Effector memory CD8-positive, alpha-beta T cell (primary cell): Measurements from ENCODE around the gene INAVA.
"Not testable (repeated sequence)": the region's sequence is repeated elsewhere in the genome, so short reads cannot be mapped to it uniquely, and the experiment has no call there.

Experiments
- ATAC-seq: fragments of 150-1000 bp; cut with Tn5 transposase; replicated peaks from 2 replicates; pipeline ENCODE4 v1.10.0; 2021; ENCODE audit warnings: mild to moderate bottlenecking, moderate library complexity
- DNase-seq, 3 experiments: peaks; one replicate each; pipeline ENCODE4 v3.0.0; 2021
- H3K27ac Mint-ChIP-seq, 2 donors: one replicate each; pipeline ENCODE4 v1.8.0; 2022; ENCODE audit warnings: mild to moderate bottlenecking in 2 of 2, mixed read lengths in 2 of 2, moderate library complexity in 2 of 2
- H3K27me3 Mint-ChIP-seq, 2 donors: one replicate each; pipeline ENCODE4 v1.8.0; 2022; ENCODE audit warnings: mixed read lengths in 2 of 2
- H3K36me3 Mint-ChIP-seq: one replicate; pipeline ENCODE4 v1.8.0; 2022; ENCODE audit warnings: mild to moderate bottlenecking, moderate library complexity, mixed read lengths; ENCODE audit not compliant: insufficient read depth
- H3K4me1 Mint-ChIP-seq, 2 donors: one replicate each; pipeline ENCODE4 v1.8.0; 2022; ENCODE audit warnings: low read depth in 2 of 2, mixed read lengths in 2 of 2
- H3K4me3 Mint-ChIP-seq, 2 donors: one replicate each; pipeline ENCODE4 v1.8.0; 2022; ENCODE audit warnings: mild to moderate bottlenecking in 2 of 2, mixed read lengths in 2 of 2, moderate library complexity in 2 of 2
- H3K9me3 Mint-ChIP-seq, 2 donors: one replicate each; pipeline ENCODE4 v1.8.0; 2022; ENCODE audit warnings: mixed read lengths in 2 of 2

The INAVA gene

GRCh38 chr1:200921571-200922110 is 26.9 kb downstream of the INAVA start:
- H3K27ac Mint-ChIP-seq: no peak overlapping the region
- no peak overlapping the region for H3K4me3 Mint-ChIP-seq
- peaks cover 0 to 19% of the 10 kb centered on the region in 2 donors for H3K27me3 Mint-ChIP-seq
- DNase-seq: no peak
- peaks cover 4% of the 10 kb centered on the region for H3K36me3 Mint-ChIP-seq
- ATAC-seq: no peak
- H3K4me1 Mint-ChIP-seq: peaks cover 0 to 4% of the 10 kb centered on the region in 2 donors
- no peaks in the 10 kb centered on the region for H3K9me3 Mint-ChIP-seq

- H3K27ac Mint-ChIP-seq: no peak overlapping the region
Observed at GRCh38 chr1:200922406-200922805, 27.7 kb downstream of the INAVA start.

GRCh38 chr1:200923601-200924000 is 28.9 kb downstream of the INAVA start:
- Mint-ChIP-seq H3K27ac (no peak overlapping the region), H3K4me3 (no peak overlapping the region), H3K27me3 (peaks cover 0 to 19% of the 10 kb centered on the region in 2 donors), H3K36me3 (peaks cover 4% of the 10 kb centered on the region), H3K9me3 (no peaks in the 10 kb centered on the region), H3K4me1 (peaks cover 0 to 4% of the 10 kb centered on the region in 2 donors)
- ATAC-seq: no peak
- DNase-seq: no peak

More at GRCh38 chr1:200922406-200922805, 27.7 kb downstream of the INAVA start:
- H3K4me3 Mint-ChIP-seq: no peak overlapping the region
- H3K36me3 Mint-ChIP-seq: peaks cover 4% of the 10 kb centered on the region
- peaks cover 0 to 19% of the 10 kb centered on the region in 2 donors for H3K27me3 Mint-ChIP-seq
- H3K4me1 Mint-ChIP-seq: peaks cover 0 to 4% of the 10 kb centered on the region in 2 donors
- no peak for ATAC-seq
- DNase-seq: no peak
- H3K9me3 Mint-ChIP-seq: no peaks in the 10 kb centered on the region

- no peak for DNase-seq
- no peak overlapping the region for H3K27ac Mint-ChIP-seq
Observed at GRCh38 chr1:200925831-200926230, 31.1 kb downstream of the INAVA start.

GRCh38 chr1:200929530-200930278 is 35.0 kb downstream of the INAVA start:
- ATAC-seq: no peak
- Mint-ChIP-seq H3K4me1 (peaks cover 8% of the 10 kb centered on the region in 2 donors), H3K27me3 (no peaks in the 10 kb centered on the region), H3K9me3 (no peaks in the 10 kb centered on the region), H3K27ac (no peak overlapping the region), H3K4me3 (no peak overlapping the region), H3K36me3 (no peaks in the 10 kb centered on the region)
- no peak for DNase-seq

More at GRCh38 chr1:200925831-200926230, 31.1 kb downstream of the INAVA start:
- no peak overlapping the region for H3K4me3 Mint-ChIP-seq
- peaks cover under 1% of the 10 kb centered on the region for H3K36me3 Mint-ChIP-seq
- ATAC-seq: peak; percentile 53
- H3K9me3 Mint-ChIP-seq: no peaks in the 10 kb centered on the region
- H3K27me3 Mint-ChIP-seq: peaks cover 0 to 14% of the 10 kb centered on the region in 2 donors
- peaks cover 8% of the 10 kb centered on the region in 2 donors for H3K4me1 Mint-ChIP-seq

GRCh38 chr1:200930285-200930684 is 35.6 kb downstream of the INAVA start:
- not testable (repeated sequence) for H3K4me3 Mint-ChIP-seq, ATAC-seq, H3K9me3 Mint-ChIP-seq, H3K36me3 Mint-ChIP-seq, DNase-seq, H3K27ac Mint-ChIP-seq, H3K27me3 Mint-ChIP-seq, H3K4me1 Mint-ChIP-seq

GRCh38 chr1:200931776-200932175 is 37.1 kb downstream of the INAVA start:
- H3K27ac Mint-ChIP-seq: no peak overlapping the region
- no peaks in the 10 kb centered on the region for H3K27me3 Mint-ChIP-seq
- H3K36me3 Mint-ChIP-seq: no peaks in the 10 kb centered on the region
- ATAC-seq (no peak), DNase-seq (no peak)
- H3K4me3 Mint-ChIP-seq: no peak overlapping the region
- no peaks in the 10 kb centered on the region for H3K9me3 Mint-ChIP-seq
- H3K4me1 Mint-ChIP-seq: peaks cover 4 to 8% of the 10 kb centered on the region in 2 donors

GRCh38 chr1:200934676-200935245 is 40.1 kb downstream of the INAVA start:
- Mint-ChIP-seq H3K27me3 (no peaks in the 10 kb centered on the region), H3K4me1 (peaks cover under 1 to 2% of the 10 kb centered on the region in 2 donors), H3K9me3 (no peaks in the 10 kb centered on the region), H3K27ac (peak overlapping the region in 1 of 2 donors; percentile 31), H3K4me3 (no peak overlapping the region), H3K36me3 (no peaks in the 10 kb centered on the region)
- no peak for ATAC-seq
- no peak for DNase-seq

GRCh38 chr1:200935286-200935962 is 40.7 kb downstream of the INAVA start:
- H3K27me3 Mint-ChIP-seq, ATAC-seq, DNase-seq, H3K36me3 Mint-ChIP-seq, H3K9me3 Mint-ChIP-seq, H3K4me1 Mint-ChIP-seq, H3K4me3 Mint-ChIP-seq: not testable (repeated sequence)
- H3K27ac Mint-ChIP-seq: peak overlapping the region in 1 of 2 donors; percentile 31

- DNase-seq (peak in 1 of 3 experiments; percentile 5), ATAC-seq (peak; percentile 79)
Observed at GRCh38 chr1:200938955-200939354, 44.3 kb downstream of the INAVA start.

GRCh38 chr1:200945111-200945510 is 50.4 kb downstream of the INAVA start:
- Mint-ChIP-seq H3K36me3 (peaks cover 4% of the 10 kb centered on the region), H3K9me3 (no peaks in the 10 kb centered on the region), H3K4me3 (no peak overlapping the region), H3K27ac (no peak overlapping the region), H3K4me1 (no peaks in the 10 kb centered on the region), H3K27me3 (peaks cover 15 to 24% of the 10 kb centered on the region in 2 donors)
- DNase-seq (no peak), ATAC-seq (no peak)

More at GRCh38 chr1:200938955-200939354, 44.3 kb downstream of the INAVA start:
- Mint-ChIP-seq H3K27me3 (no peaks in the 10 kb centered on the region), H3K9me3 (no peaks in the 10 kb centered on the region), H3K4me1 (no peaks in the 10 kb centered on the region), H3K4me3 (no peak overlapping the region), H3K36me3 (no peaks in the 10 kb centered on the region), H3K27ac (no peak overlapping the region)

GRCh38 chr1:200947059-200947566 is 52.4 kb downstream of the INAVA start:
- Mint-ChIP-seq H3K9me3 (no peaks in the 10 kb centered on the region), H3K27me3 (peaks cover 15 to 24% of the 10 kb centered on the region in 2 donors), H3K4me3 (no peak overlapping the region), H3K36me3 (peaks cover 4% of the 10 kb centered on the region), H3K4me1 (no peaks in the 10 kb centered on the region), H3K27ac (no peak overlapping the region)
- DNase-seq: no peak
- ATAC-seq: no peak

- no peak for ATAC-seq
- H3K27ac Mint-ChIP-seq: no peak overlapping the region
- peaks cover 4% of the 10 kb centered on the region for H3K36me3 Mint-ChIP-seq
- H3K4me3 Mint-ChIP-seq: no peak overlapping the region
- H3K27me3 Mint-ChIP-seq: peaks cover 15 to 29% of the 10 kb centered on the region in 2 donors
- DNase-seq: no peak
- H3K9me3 Mint-ChIP-seq: no peaks in the 10 kb centered on the region
- H3K4me1 Mint-ChIP-seq: no peaks in the 10 kb centered on the region
Observed at GRCh38 chr1:200949626-200950025, 54.9 kb downstream of the INAVA start.
